ENCODE results near the gene ERRFI1. TPM values are rescaled to one million over a fixed set of nuclear protein-coding genes. Genes with fewer than 3 reads are reported as not detected.

ERRFI1 gene
- total RNA-seq, 4 donors from 2014 or later = 10.0 to 101 (median 70.0) TPM

DNA sequence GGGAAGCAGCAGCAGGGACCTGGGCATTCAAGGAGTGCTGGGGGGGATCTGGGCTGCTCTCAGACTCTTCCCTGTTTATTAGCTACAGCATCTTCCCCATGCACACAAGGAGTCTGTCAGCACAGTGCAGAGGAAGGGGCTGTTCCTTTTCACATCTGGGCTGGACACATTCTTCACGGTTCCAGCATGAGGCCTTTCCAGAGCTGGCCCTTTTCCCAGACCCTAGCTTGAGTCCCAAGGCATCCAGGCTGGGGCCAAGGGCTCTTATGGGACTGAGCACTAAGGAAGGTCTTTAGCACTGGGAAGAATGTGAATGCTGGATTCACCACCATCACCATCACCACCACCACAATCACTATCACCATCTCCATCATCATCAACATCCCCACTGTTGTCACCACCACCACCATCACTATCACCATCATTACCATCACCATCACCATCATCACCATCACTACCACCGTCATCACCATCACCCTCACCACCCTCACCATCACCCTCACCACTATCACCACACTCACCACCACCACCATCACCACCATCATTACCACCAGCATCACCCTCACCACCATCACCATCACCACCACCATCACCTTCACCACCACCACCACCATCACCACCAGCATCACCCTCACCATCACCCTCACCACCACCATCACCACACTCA lies 36.2 kb downstream of the ERRFI1 start:
- DNase-seq = no peak
- H3K4me1 ChIP-seq = no peaks in the 10 kb centered on the region
- TF ChIP-seq, protein P1, sequence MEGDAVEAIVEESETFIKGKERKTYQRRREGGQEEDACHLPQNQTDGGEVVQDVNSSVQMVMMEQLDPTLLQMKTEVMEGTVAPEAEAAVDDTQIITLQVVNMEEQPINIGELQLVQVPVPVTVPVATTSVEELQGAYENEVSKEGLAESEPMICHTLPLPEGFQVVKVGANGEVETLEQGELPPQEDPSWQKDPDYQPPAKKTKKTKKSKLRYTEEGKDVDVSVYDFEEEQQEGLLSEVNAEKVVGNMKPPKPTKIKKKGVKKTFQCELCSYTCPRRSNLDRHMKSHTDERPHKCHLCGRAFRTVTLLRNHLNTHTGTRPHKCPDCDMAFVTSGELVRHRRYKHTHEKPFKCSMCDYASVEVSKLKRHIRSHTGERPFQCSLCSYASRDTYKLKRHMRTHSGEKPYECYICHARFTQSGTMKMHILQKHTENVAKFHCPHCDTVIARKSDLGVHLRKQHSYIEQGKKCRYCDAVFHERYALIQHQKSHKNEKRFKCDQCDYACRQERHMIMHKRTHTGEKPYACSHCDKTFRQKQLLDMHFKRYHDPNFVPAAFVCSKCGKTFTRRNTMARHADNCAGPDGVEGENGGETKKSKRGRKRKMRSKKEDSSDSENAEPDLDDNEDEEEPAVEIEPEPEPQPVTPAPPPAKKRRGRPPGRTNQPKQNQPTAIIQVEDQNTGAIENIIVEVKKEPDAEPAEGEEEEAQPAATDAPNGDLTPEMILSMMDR (IDR thresholded peaks at IDR 0.05) = no peak
- TF ChIP-seq EP300 (IDR thresholded peaks at IDR 0.05; ENCODE audit: low read depth) = no peak
- TF ChIP-seq POLR2AphosphoS5 (IDR thresholded peaks at IDR 0.05) = no peak
- TF ChIP-seq POLR2A (IDR thresholded peaks at IDR 0.05) = no peak
- intact Hi-C loops (cut with DNase I; ENCODE audit: low total_unique reads) (no loop called here), in situ Hi-C loops (cut with MboI; ENCODE audit: low pct_ligation_motif_present in 1 of 4, low pct_unique_long_range_greater_than_20kb in 1 of 4, low sequenced_read_pairs in 3 of 4) (loop anchor here in 2 of 4 donors (10.0 to 25.0 kb wide), 3 partner anchors 325 to 872 kb away; partner anchors contain the start of gene SLC45A1 (in 2 of the 2))
- H3K27ac ChIP-seq = no peak overlapping the region
- H3K9me3 ChIP-seq = no peaks in the 10 kb centered on the region
- WGBS, 2 donors (ENCODE audit: low coverage in 1 of 2) = 65 to 75% methylated on average over 1 to 2 of the region's 2 CpGs
- no peaks in the 10 kb centered on the region for H3K27me3 ChIP-seq
- no peak overlapping the region for H3K4me3 ChIP-seq
- peaks cover 0 to 12% (median 5%) of the 10 kb centered on the region in 4 donors for H3K36me3 ChIP-seq

DNA sequence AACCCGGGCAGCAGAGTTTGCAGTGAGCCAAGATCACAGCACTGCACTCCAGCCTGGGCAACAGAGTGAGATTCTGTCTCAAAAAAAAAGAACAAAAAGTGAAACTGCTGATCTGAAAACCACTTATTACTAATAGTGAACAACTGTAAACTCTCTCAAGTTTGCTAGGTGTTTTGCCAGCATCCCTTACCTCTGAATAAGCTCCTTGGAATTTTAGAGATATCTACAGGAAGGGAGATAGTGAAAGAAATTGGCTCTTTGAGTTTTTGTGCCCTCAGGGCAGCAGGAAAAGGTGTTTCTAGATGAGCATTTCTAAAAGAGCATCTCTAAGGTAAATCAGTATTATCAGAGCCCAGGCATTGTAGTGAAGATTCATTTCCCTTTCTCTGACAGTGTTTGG lies 37.5 kb downstream of the ERRFI1 start:
- 76 to 100% methylated on average over 1 of the region's 1 CpG for WGBS, 2 donors (ENCODE audit: low coverage in 1 of 2)

DNA sequence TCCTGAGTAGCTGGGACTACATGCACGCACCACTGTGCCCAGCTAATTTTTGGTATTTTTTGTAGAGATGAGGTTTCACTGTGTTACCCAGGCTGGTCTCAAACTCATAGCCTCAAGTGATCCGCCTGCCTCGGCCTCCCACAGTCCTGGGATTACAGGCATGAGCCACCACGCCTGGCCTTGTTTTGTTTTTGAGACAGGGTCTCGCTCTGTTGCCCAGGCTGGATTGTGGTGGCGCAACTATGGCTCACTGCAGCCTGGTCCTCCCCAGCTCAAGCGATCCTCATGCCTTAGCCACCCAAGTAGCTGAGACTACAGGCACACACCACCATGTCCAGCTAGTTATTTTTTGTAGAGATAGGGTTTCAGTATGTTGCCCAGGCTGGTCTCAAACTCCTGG lies 38.6 kb downstream of the ERRFI1 start:
- TF ChIP-seq, protein P1 (IDR thresholded peaks at IDR 0.05) = no peak
- TF ChIP-seq EP300 (IDR thresholded peaks at IDR 0.05; ENCODE audit: low read depth) (no peak), POLR2AphosphoS5 (IDR thresholded peaks at IDR 0.05) (no peak), POLR2A (IDR thresholded peaks at IDR 0.05) (no peak)
- no peak for DNase-seq
- Histone ChIP-seq H3K4me1 (peaks cover 0 to 3% (median under 1%) of the 10 kb centered on the region in 4 donors), H3K4me3 (no peak overlapping the region), H3K27ac (no peak overlapping the region), H3K36me3 (peaks cover 0 to 14% (median 6%) of the 10 kb centered on the region in 4 donors), H3K9me3 (no peaks in the 10 kb centered on the region), H3K27me3 (no peaks in the 10 kb centered on the region)
- 93% methylated on average over 3 to 7 of the region's 7 CpGs for WGBS, 2 donors (ENCODE audit: low coverage in 1 of 2)
- in situ Hi-C loops (cut with MboI; ENCODE audit: low pct_ligation_motif_present in 1 of 4, low pct_unique_long_range_greater_than_20kb in 1 of 4, low sequenced_read_pairs in 3 of 4) = loop anchor here in 2 of 4 donors (10.0 to 25.0 kb wide), 3 partner anchors 327 to 875 kb away; partner anchors contain the start of gene SLC45A1 (in 2 of the 2)
- intact Hi-C loops (cut with DNase I; ENCODE audit: low total_unique reads) = no loop called here

More for the DNA sequence above, 37.5 kb downstream of the ERRFI1 start:
- Histone ChIP-seq H3K4me3 (no peak overlapping the region), H3K27me3 (no peaks in the 10 kb centered on the region), H3K27ac (no peak overlapping the region), H3K9me3 (no peaks in the 10 kb centered on the region), H3K36me3 (peaks cover 0 to 14% (median 6%) of the 10 kb centered on the region in 4 donors), H3K4me1 (no peaks in the 10 kb centered on the region)
- DNase-seq = no peak
- intact Hi-C loops (cut with DNase I; ENCODE audit: low total_unique reads) = no loop called here
- no peak for TF ChIP-seq POLR2AphosphoS5 (IDR thresholded peaks at IDR 0.05)
- no peak for TF ChIP-seq EP300 (IDR thresholded peaks at IDR 0.05; ENCODE audit: low read depth)
- TF ChIP-seq, protein P1 (IDR thresholded peaks at IDR 0.05) = no peak
- no peak for TF ChIP-seq POLR2A (IDR thresholded peaks at IDR 0.05)
- in situ Hi-C loops (cut with MboI; ENCODE audit: low pct_ligation_motif_present in 1 of 4, low pct_unique_long_range_greater_than_20kb in 1 of 4, low sequenced_read_pairs in 3 of 4) = loop anchor here in 2 of 4 donors (10.0 to 25.0 kb wide), 3 partner anchors 326 to 874 kb away; partner anchors contain the start of gene SLC45A1 (in 2 of the 2)

DNA sequence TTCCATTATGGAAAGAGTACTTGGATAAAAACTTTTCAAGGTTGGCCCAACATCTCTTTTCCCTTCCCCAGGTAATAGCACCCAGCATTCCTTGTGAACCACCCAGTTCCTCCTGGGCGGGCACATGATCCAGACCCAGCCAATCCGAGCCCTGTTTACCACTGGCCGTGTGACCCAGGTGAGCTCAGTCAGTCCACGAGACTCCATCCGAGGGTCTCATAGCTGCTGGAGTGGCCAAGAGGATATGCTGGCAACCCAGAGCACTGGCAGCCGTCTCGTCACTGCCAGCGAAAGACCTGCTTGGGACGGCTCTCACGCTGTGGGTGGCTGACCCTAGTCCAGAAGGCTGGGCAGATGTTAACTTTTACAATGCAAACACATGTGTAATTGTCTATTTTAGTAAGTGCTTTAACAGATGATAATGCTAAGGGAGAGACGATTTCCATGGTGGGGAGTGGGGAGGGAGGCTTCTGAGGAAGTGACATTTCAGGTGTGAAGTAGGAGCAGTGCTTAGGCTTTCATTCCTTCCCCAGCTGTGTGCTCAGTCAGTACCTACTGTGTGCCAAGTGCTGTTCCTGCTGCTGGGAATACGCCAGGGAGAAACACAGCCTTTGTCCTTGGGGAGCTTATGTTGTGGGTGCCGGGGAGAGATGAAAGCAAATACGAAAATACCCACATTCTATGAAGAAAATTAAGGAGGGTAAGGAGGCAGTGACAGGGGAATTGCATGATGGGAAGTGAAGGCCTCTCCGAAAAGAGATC lies 40.1 kb downstream of the ERRFI1 start:
- 85 to 89% methylated on average over 8 to 15 of the region's 15 CpGs for WGBS, 2 donors (ENCODE audit: low coverage in 1 of 2)
- Histone ChIP-seq H3K4me3 (no peak overlapping the region), H3K9me3 (no peaks in the 10 kb centered on the region), H3K27me3 (no peaks in the 10 kb centered on the region), H3K27ac (no peak overlapping the region), H3K4me1 (peaks cover 0 to 8% (median 4%) of the 10 kb centered on the region in 4 donors), H3K36me3 (peaks cover 0 to 14% (median 6%) of the 10 kb centered on the region in 4 donors)
- in situ Hi-C loops (cut with MboI; ENCODE audit: low pct_ligation_motif_present in 1 of 4, low pct_unique_long_range_greater_than_20kb in 1 of 4, low sequenced_read_pairs in 3 of 4) = loop anchor here in 2 of 4 donors (10.0 to 25.0 kb wide), 3 partner anchors 329 to 876 kb away; partner anchors contain the start of gene SLC45A1 (in 2 of the 2)
- no peak for DNase-seq
- TF ChIP-seq POLR2A (IDR thresholded peaks at IDR 0.05) = no peak
- no peak for TF ChIP-seq EP300 (IDR thresholded peaks at IDR 0.05; ENCODE audit: low read depth)
- no peak for TF ChIP-seq POLR2AphosphoS5 (IDR thresholded peaks at IDR 0.05)
- TF ChIP-seq, protein P1 (IDR thresholded peaks at IDR 0.05) = no peak
- intact Hi-C loops (cut with DNase I; ENCODE audit: low total_unique reads) = loop anchor here (2.0 kb wide), 1 partner anchor 329 kb away; no protein-coding TSS in a partner anchor
